ENCODE data around the gene PCDHB9.
A peak's percentile ranks its signal among the peaks of the same experiment; 100 is the strongest.
"Not testable (repeated sequence)": the region's sequence is repeated elsewhere in the genome, so short reads cannot be mapped to it uniquely, and the experiment has no call there.

PCDHB9 gene

DNA sequence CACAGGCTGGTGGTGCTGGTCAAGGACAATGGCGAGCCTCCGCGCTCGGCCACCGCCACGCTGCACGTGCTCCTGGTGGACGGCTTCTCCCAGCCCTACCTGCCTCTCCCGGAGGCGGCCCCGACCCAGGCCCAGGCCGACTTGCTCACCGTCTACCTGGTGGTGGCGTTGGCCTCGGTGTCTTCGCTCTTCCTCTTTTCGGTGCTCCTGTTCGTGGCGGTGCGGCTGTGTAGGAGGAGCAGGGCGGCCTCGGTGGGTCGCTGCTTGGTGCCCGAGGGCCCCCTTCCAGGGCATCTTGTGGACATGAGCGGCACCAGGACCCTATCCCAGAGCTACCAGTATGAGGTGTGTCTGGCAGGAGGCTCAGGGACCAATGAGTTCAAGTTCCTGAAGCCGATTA is 29.1 kb downstream of the PCDHB9 start:
- not testable (repeated sequence) for H3K9ac ChIP-seq (ENCODE audit: insufficient read length); H3K36me3 ChIP-seq (ENCODE audit: insufficient read depth, low read length); DNase-seq (ENCODE audit: low read depth, low spot score); H3K27ac ChIP-seq; H3K9me3 ChIP-seq (ENCODE audit: low read depth, low read length); H3K4me3 ChIP-seq

DNA sequence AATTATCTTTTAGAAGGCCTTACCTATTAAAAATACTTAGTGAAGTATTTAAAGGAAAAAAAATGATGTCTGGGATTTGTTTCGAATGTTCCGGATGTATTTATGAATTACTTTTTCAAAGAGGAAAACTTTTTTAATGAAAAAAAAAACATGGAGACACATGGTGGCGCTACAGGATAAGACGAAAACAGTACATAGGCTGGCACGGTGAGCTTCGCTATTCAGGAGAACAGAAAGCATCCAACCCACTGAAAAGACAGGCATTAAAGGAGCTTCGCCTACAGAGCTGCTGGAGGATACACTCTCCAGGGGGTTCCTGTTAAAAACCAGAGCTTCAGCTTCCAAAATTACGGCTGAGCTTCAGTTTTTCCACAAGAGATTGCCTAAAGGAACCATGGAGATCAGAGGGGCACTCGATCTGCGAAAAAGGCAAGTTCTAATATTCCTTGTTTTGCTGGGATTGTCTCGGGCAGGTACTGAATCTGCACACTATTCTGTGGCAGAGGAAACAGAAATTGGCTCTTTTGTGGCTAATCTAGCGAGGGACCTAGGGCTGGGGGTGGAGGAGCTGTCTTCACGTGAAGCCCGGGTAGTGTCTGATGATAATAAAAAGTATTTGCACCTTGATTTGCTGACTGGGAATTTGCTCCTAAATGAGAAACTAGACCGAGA is 36.3 kb downstream of the PCDHB9 start, which contains the start of gene PCDHB14:
Gene PCDHB14 (plus strand): TSS at position 232 of the 672 bp plus-strand sequence. CDS start 163 bp downstream, at position 395.
- TF ChIP-seq FOXP2 (optimal IDR thresholded peaks at IDR 0.05; ENCODE audit: control extremely low read depth, extremely low read length, insufficient read depth) (no peak), EZH2 (IDR thresholded peaks at IDR 0.05) (no peak), POLR2AphosphoS5 (IDR thresholded peaks at IDR 0.05; ENCODE audit: borderline replicate concordance, low read depth, low read length) (peak; percentile 26; the same call in 1 of the 2 replicates)
- Histone ChIP-seq H3K36me3 (ENCODE audit: insufficient read depth, low read length) (no peaks in the 10 kb centered on the region), H3K9me3 (ENCODE audit: low read depth, low read length) (peaks cover 5% of the 10 kb centered on the region; the same call in 1 of the 2 replicates), H3K4me3 (peak within 1 kb of the TSS; percentile 77), H3K27ac (peak within 1 kb of the TSS; percentile 44; the same call in 1 of the 2 replicates), H3K9ac (ENCODE audit: insufficient read length) (peak within 1 kb of the TSS; percentile 56)
- DNase-seq (ENCODE audit: low read depth, low spot score), result peak; percentile 90

DNA sequence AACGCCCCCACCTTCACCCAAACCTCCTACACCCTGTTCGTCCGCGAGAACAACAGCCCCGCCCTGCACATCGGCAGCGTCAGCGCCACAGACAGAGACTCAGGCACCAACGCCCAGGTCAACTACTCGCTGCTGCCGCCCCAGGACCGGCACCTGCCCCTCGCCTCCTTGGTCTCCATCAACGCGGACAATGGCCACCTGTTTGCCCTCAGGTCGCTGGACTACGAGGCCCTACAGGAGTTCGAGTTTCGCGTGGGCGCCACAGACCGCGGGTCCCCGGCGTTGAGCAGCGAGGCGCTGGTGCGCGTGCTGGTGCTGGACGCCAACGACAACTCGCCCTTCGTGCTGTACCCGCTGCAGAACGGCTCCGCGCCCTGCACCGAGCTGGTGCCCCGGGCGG is 37.9 kb downstream of the PCDHB9 start:
- H3K9me3 ChIP-seq (ENCODE audit: low read depth, low read length); H3K36me3 ChIP-seq (ENCODE audit: insufficient read depth, low read length); H3K27ac ChIP-seq; DNase-seq (ENCODE audit: low read depth, low spot score); H3K4me3 ChIP-seq; H3K9ac ChIP-seq (ENCODE audit: insufficient read length): not testable (repeated sequence)

DNA sequence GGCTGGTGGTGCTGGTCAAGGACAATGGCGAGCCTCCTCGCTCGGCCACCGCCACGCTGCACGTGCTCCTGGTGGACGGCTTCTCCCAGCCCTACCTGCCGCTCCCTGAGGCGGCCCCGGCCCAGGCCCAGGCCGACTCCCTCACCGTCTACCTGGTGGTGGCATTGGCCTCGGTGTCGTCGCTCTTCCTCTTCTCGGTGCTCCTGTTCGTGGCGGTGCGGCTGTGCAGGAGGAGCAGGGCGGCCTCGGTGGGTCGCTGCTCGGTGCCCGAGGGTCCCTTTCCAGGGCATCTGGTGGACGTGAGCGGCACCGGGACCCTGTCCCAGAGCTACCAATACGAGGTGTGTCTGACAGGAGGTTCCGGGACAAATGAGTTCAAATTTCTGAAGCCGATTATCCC is 38.5 kb downstream of the PCDHB9 start:
- H3K36me3 ChIP-seq (ENCODE audit: insufficient read depth, low read length); DNase-seq (ENCODE audit: low read depth, low spot score); H3K9me3 ChIP-seq (ENCODE audit: low read depth, low read length); H3K4me3 ChIP-seq; H3K27ac ChIP-seq; H3K9ac ChIP-seq (ENCODE audit: insufficient read length): not testable (repeated sequence)

DNA sequence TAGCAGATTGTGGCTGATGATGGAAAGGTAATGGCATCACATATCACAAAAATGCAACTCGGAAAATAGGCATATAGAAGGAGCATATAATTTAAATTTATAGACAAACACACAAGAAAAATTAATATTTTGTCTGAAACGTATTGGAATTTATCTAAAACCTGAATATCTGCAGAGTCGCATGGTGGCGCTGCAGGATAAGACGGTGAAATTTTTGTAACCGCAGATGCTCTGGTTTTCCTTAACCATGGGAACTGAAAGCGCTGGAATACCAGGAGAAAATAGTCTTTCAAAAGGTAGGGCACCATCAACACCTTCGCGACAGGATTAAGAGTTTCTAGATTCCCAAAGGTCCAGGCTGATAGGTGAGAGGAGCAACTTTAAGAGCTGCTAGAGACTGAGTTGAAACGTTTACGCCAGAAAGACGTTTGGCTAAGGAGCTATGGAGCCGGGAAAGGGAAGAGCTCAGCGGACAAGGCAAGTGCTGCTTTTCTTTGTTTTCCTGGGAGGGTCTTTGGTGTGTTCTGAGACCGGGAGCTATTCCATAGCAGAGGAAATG is 47.2 kb downstream of the PCDHB9 start:
- no peak for TF ChIP-seq EZH2 (IDR thresholded peaks at IDR 0.05)
- no peak for TF ChIP-seq POLR2AphosphoS5 (IDR thresholded peaks at IDR 0.05; ENCODE audit: borderline replicate concordance, low read depth, low read length)
- TF ChIP-seq FOXP2 (optimal IDR thresholded peaks at IDR 0.05; ENCODE audit: control extremely low read depth, extremely low read length, insufficient read depth), result no peak
- no peak overlapping the region for H3K27ac ChIP-seq
- peaks cover 3% of the 10 kb centered on the region; the same call in 1 of the 2 replicates for H3K9me3 ChIP-seq (ENCODE audit: low read depth, low read length)
- H3K4me3 ChIP-seq, result no peak overlapping the region
- DNase-seq (ENCODE audit: low read depth, low spot score), result no peak
- no peaks in the 10 kb centered on the region for H3K36me3 ChIP-seq (ENCODE audit: insufficient read depth, low read length)
- H3K9ac ChIP-seq (ENCODE audit: insufficient read length), result no peak overlapping the region

DNA sequence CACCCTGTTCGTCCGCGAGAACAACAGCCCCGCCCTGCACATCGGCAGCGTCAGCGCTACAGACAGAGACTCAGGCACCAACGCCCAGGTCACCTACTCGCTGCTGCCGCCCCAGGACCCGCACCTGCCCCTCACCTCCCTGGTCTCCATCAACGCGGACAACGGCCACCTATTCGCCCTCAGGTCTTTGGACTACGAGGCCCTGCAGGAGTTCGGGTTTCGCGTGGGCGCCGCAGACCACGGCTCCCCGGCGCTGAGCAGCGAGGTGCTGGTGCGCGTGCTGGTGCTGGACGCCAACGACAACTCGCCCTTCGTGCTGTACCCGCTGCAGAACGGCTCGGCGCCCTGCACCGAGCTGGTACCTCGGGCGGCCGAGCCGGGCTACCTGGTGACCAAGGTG is 49.0 kb downstream of the PCDHB9 start:
- not testable (repeated sequence) for H3K27ac ChIP-seq; H3K9me3 ChIP-seq (ENCODE audit: low read depth, low read length); H3K36me3 ChIP-seq (ENCODE audit: insufficient read depth, low read length); H3K4me3 ChIP-seq; DNase-seq (ENCODE audit: low read depth, low spot score); H3K9ac ChIP-seq (ENCODE audit: insufficient read length)

DNA sequence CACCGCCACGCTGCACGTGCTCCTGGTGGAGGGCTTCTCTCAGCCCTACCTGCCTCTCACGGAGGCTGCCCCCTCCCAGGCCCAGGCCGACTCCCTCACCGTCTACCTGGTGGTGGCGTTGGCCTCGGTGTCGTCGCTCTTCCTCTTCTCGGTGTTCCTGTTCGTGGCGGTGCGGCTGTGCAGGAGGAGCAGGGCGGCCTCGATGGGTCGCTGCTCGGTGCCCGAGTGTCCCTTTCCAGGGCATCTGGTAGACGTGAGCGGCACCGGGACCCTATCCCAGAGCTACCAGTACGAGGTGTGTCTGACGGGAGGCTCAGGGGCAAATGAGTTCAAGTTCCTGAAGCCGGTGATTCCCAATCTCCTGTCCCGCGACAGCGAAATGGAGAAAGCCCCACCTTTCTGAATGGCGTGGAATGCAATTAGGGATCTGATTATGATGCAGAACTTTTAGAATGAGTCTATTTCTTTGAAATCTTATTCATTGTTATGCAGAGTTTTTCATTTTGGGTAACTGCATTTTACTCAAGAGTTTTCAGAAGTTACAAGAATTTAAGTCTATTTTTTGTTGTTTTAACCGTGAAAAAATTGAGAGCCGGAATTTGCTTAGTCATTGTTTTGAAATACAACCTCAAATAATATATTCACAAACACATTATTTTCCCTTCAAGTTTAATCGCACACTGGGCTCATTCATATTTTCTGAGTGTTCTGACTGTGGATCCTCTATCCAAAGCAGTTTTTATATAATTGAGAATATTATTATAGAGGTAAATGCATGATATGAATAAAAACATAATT is 49.8 kb downstream of the PCDHB9 start:
- Histone ChIP-seq H3K9ac (ENCODE audit: insufficient read length) (no peak overlapping the region), H3K9me3 (ENCODE audit: low read depth, low read length) (peaks cover 3% of the 10 kb centered on the region; the same call in 1 of the 2 replicates), H3K4me3 (no peak overlapping the region), H3K27ac (no peak overlapping the region), H3K36me3 (ENCODE audit: insufficient read depth, low read length) (no peaks in the 10 kb centered on the region)
- no peak for TF ChIP-seq POLR2AphosphoS5 (IDR thresholded peaks at IDR 0.05; ENCODE audit: borderline replicate concordance, low read depth, low read length)
- TF ChIP-seq FOXP2 (optimal IDR thresholded peaks at IDR 0.05; ENCODE audit: control extremely low read depth, extremely low read length, insufficient read depth), result no peak
- TF ChIP-seq EZH2 (IDR thresholded peaks at IDR 0.05), result no peak
- DNase-seq (ENCODE audit: low read depth, low spot score), result no peak

All from SK-N-MC (cell line).